Panc1 (cell line): ENCODE data around the gene LYPD6B.

Source experiments
- POLR2AphosphoS5 ChIP-seq: IDR thresholded peaks from 2 replicates; pipeline ENCODE4 v1.6.1; 2012; ENCODE audit warnings: mild to moderate bottlenecking, low read depth, low read length, moderate library complexity
- SIN3A ChIP-seq: IDR thresholded peaks from 2 replicates; pipeline ENCODE4 v1.6.1; 2012; ENCODE audit warnings: low read depth, mild to moderate bottlenecking, low read length, moderate library complexity, borderline replicate concordance; ENCODE audit not compliant: insufficient read depth
- TCF7L2 ChIP-seq: IDR thresholded peaks from 2 replicates; pipeline ENCODE4 v1.6.1; 2011; ENCODE audit warnings: mild to moderate bottlenecking, low read depth, low read length, inconsistent platforms
- TF ChIP-seq, protein P1 (sequence below): fragments of 450-650 bp; IDR thresholded peaks from 2 replicates; pipeline ENCODE4 v1.5.1; 2017; ENCODE audit warnings: mild to moderate bottlenecking
- TF ChIP-seq, protein P2 (sequence below), 2 experiments: IDR thresholded peaks; 2 replicates each; pipeline ENCODE4 v1.6.1; 2011 to 2012; ENCODE audit warnings: low read depth in 2 of 2, control low read depth in 1 of 2, low read length in 1 of 2, mild to moderate bottlenecking in 1 of 2, moderate library complexity in 1 of 2; ENCODE audit not compliant: insufficient read depth in 1 of 2

GRCh38 chr2:148998165-148998830 lies 40.2 kb upstream of the LYPD6B start:
- TF ChIP-seq, protein P1, sequence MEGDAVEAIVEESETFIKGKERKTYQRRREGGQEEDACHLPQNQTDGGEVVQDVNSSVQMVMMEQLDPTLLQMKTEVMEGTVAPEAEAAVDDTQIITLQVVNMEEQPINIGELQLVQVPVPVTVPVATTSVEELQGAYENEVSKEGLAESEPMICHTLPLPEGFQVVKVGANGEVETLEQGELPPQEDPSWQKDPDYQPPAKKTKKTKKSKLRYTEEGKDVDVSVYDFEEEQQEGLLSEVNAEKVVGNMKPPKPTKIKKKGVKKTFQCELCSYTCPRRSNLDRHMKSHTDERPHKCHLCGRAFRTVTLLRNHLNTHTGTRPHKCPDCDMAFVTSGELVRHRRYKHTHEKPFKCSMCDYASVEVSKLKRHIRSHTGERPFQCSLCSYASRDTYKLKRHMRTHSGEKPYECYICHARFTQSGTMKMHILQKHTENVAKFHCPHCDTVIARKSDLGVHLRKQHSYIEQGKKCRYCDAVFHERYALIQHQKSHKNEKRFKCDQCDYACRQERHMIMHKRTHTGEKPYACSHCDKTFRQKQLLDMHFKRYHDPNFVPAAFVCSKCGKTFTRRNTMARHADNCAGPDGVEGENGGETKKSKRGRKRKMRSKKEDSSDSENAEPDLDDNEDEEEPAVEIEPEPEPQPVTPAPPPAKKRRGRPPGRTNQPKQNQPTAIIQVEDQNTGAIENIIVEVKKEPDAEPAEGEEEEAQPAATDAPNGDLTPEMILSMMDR = no peak
- TF ChIP-seq, protein P2, sequence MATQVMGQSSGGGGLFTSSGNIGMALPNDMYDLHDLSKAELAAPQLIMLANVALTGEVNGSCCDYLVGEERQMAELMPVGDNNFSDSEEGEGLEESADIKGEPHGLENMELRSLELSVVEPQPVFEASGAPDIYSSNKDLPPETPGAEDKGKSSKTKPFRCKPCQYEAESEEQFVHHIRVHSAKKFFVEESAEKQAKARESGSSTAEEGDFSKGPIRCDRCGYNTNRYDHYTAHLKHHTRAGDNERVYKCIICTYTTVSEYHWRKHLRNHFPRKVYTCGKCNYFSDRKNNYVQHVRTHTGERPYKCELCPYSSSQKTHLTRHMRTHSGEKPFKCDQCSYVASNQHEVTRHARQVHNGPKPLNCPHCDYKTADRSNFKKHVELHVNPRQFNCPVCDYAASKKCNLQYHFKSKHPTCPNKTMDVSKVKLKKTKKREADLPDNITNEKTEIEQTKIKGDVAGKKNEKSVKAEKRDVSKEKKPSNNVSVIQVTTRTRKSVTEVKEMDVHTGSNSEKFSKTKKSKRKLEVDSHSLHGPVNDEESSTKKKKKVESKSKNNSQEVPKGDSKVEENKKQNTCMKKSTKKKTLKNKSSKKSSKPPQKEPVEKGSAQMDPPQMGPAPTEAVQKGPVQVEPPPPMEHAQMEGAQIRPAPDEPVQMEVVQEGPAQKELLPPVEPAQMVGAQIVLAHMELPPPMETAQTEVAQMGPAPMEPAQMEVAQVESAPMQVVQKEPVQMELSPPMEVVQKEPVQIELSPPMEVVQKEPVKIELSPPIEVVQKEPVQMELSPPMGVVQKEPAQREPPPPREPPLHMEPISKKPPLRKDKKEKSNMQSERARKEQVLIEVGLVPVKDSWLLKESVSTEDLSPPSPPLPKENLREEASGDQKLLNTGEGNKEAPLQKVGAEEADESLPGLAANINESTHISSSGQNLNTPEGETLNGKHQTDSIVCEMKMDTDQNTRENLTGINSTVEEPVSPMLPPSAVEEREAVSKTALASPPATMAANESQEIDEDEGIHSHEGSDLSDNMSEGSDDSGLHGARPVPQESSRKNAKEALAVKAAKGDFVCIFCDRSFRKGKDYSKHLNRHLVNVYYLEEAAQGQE (IDR thresholded peaks at IDR 0.05; ENCODE audit: insufficient read depth in 1 of 2, low read depth in 2 of 2, low read length in 1 of 2) = no peak
- no peak for TF ChIP-seq POLR2AphosphoS5
- TF ChIP-seq SIN3A = no peak
- no peak for TF ChIP-seq TCF7L2
